Endodermal cell (in vitro differentiated cells): Measurements from ENCODE around the gene KIAA0825. TPM values are rescaled to one million over a fixed set of nuclear protein-coding genes. Genes with fewer than 3 reads are reported as not detected.

Experiments
- DNase-seq: peaks from one replicate; pipeline ENCODE4 v3.0.0-alpha.2; 2017
- H3K27ac ChIP-seq: 2 replicates; pipeline ENCODE4 v1.5.1; 2013; ENCODE audit warnings: mild to moderate bottlenecking, low read depth, low read length, moderate library complexity
- H3K27me3 ChIP-seq: 2 replicates; pipeline ENCODE4 v1.6.1; 2013; ENCODE audit warnings: mild to moderate bottlenecking, low read length, moderate library complexity; ENCODE audit not compliant: insufficient read depth, control insufficient read depth, poor library complexity, severe bottlenecking
- H3K36me3 ChIP-seq: 2 replicates; pipeline ENCODE4 v1.7.0; 2013; ENCODE audit warnings: mild to moderate bottlenecking, low read length, moderate library complexity; ENCODE audit not compliant: control insufficient read depth, insufficient read depth
- H3K4me1 ChIP-seq: one replicate; pipeline ENCODE4 v1.7.0; 2013; ENCODE audit warnings: low read length; ENCODE audit not compliant: control insufficient read depth, insufficient read depth
- H3K4me3 ChIP-seq: 2 replicates; pipeline ENCODE4 v1.5.1; 2013; ENCODE audit warnings: mild to moderate bottlenecking, low read length, moderate library complexity
- H3K9ac ChIP-seq: 2 replicates; pipeline ENCODE4 v1.6.1; 2013; ENCODE audit warnings: mild to moderate bottlenecking, low read length, moderate library complexity; ENCODE audit not compliant: poor library complexity, severe bottlenecking; ENCODE audit errors: extremely low read depth
- H3K9me3 ChIP-seq: 2 replicates; pipeline ENCODE4 v1.6.1; 2013; ENCODE audit warnings: mild to moderate bottlenecking, low read length, moderate library complexity; ENCODE audit not compliant: control insufficient read depth
- H3K27ac Mint-ChIP-seq: 2 replicates; pipeline ENCODE4 v1.8.0; 2020; ENCODE audit warnings: mixed read lengths
- H3K27me3 Mint-ChIP-seq: 2 replicates; pipeline ENCODE4 v1.8.0; 2021; ENCODE audit warnings: mild to moderate bottlenecking, mixed read lengths; ENCODE audit not compliant: insufficient read depth
- H3K36me3 Mint-ChIP-seq: 2 replicates; pipeline ENCODE4 v1.8.0; 2020; ENCODE audit warnings: low read depth, mixed read lengths
- H3K4me1 Mint-ChIP-seq: 2 replicates; pipeline ENCODE4 v1.8.0; 2020; ENCODE audit warnings: mixed read lengths
- H3K4me3 Mint-ChIP-seq: 2 replicates; pipeline ENCODE4 v1.8.0; 2020; ENCODE audit warnings: mild to moderate bottlenecking, moderate library complexity, mixed read lengths
- H3K9me3 Mint-ChIP-seq: 2 replicates; pipeline ENCODE4 v1.8.0; 2020; ENCODE audit warnings: mild to moderate bottlenecking, mixed read lengths
- CTCF ChIP-seq: fragments of 200-600 bp; sonication (generic); conservative IDR thresholded peaks from 2 replicates; pipeline ENCODE4 v1.5.0; 2021; ENCODE audit warnings: antibody characterized with exemption, mild to moderate bottlenecking
- WGBS, 2 experiments: methylation state at CpG; one replicate each; pipeline versions ENCODE4 v1.1.5 to v1.1.7; 2013; ENCODE audit warnings: missing lambda C conversion rate in 2 of 2, mixed read lengths in 1 of 2; ENCODE audit not compliant: insufficient coverage in 1 of 2, insufficient read length in 1 of 2; 5-methylcytosine and 5-hydroxymethylcytosine counted together
- total RNA-seq, 2 donors: library from RNA; stranded (reverse); fragmentation: NEBNext Ultra II Directional in 1 of 2; extraction: Animal tissue kit (Norgen Biotek cat#: 25700) in 1 of 2; gene quantifications; 2 replicates in 1 of 2; 3 replicates in 1 of 2; pipeline ENCODE4 v1.2.1, GENCODE V29; 2021

KIAA0825 gene
- total RNA-seq, 2 donors from 2014 or later: 2.6 to 3.1 TPM

DNA sequence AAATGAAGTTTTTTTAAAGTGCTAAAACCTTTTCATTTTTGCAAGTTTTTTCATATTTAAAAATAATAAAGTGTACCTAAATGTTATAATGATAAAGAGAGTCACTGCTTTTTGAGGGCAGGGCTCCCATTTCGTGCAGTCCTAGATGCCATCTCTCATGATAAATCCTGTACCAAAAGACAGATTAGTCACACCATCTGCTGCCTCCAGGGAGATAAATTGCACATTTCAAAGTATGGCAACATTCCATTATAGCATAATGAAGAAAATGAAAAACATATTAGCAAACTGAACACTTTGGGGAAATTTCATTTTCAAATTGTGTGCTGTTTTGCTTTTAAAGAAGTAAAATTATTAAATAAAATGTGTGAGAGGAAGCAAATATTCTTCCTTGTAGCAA, 257.2 kb downstream of the KIAA0825 start:
- H3K9me3 ChIP-seq: peaks cover 25% of the 10 kb centered on the region
- no peak for TF ChIP-seq CTCF
- H3K27me3 ChIP-seq: no peaks in the 10 kb centered on the region
- peaks cover 18% of the 10 kb centered on the region for H3K9me3 Mint-ChIP-seq
- no peaks in the 10 kb centered on the region for H3K27me3 Mint-ChIP-seq
- H3K4me1 Mint-ChIP-seq: peaks cover 35% of the 10 kb centered on the region
- peak overlapping the region; percentile 66 for H3K9ac ChIP-seq
- 60 to 72% methylated on average over 1 of the region's 1 CpG for WGBS, 2 experiments
- no peak for DNase-seq
- H3K4me3 Mint-ChIP-seq: peak overlapping the region; percentile 56
- H3K36me3 ChIP-seq: peaks cover 15% of the 10 kb centered on the region
- H3K4me1 ChIP-seq: peaks cover 4% of the 10 kb centered on the region
- peak overlapping the region; percentile 77 for H3K4me3 ChIP-seq
- H3K27ac ChIP-seq: no peak overlapping the region
- peaks cover 11% of the 10 kb centered on the region for H3K36me3 Mint-ChIP-seq
- peak overlapping the region; percentile 60 for H3K27ac Mint-ChIP-seq

DNA sequence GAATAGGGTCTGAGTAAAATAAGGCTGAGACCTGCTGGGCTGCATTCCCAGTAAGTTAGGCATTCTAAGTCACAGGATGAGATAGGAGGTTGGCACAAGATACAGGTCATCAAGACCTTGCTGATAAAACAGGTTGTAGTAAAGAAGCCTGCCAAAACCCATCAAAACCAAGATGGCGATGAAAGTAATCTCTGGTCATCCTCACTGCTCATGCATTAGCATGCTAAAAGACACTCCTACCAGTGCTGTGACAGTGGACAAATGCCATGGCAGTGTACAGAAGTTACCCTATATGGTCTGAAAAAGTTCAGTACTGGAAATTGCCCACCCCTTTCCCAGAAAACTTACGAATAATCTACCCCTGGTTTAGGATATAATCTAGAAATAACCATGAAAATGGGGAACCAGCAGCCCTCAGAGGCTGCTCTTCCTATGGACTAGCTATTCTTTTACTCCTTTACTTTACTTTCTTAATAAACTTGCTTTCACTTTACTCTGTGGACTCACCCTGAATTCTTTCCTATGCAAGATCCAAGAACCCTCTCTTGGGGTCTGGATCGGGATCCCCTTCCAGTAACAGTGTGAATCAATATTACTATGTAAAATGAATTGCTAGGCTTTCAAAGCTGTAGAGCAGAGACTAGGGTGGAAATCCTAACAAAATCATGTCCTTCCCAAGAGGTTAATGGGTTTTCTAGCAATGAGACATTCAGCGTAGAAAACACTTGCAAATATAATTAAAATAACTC, 257.8 kb downstream of the KIAA0825 start:
- Histone ChIP-seq H3K9ac (peak overlapping the region; percentile 66), H3K4me1 (peaks cover 4% of the 10 kb centered on the region), H3K27ac (no peak overlapping the region), H3K4me3 (peak overlapping the region; percentile 77), H3K27me3 (no peaks in the 10 kb centered on the region), H3K36me3 (peaks cover 21% of the 10 kb centered on the region), H3K9me3 (peaks cover 20% of the 10 kb centered on the region)
- peak overlapping the region; percentile 79 for H3K27ac Mint-ChIP-seq
- H3K36me3 Mint-ChIP-seq: peaks cover 16% of the 10 kb centered on the region
- 83 to 88% methylated on average over 1 to 4 of the region's 4 CpGs for WGBS, 2 experiments
- no peak for TF ChIP-seq CTCF
- peak overlapping the region; percentile 56 for H3K4me3 Mint-ChIP-seq
- peaks cover 12% of the 10 kb centered on the region for H3K9me3 Mint-ChIP-seq
- no peak for DNase-seq
- H3K4me1 Mint-ChIP-seq: peaks cover 39% of the 10 kb centered on the region
- no peaks in the 10 kb centered on the region for H3K27me3 Mint-ChIP-seq

- WGBS, 2 experiments: 87% methylated on average over 2 of the region's 3 CpGs; no CpG with 5 or more reads in 1 of the 2 experiments
- peaks cover 22% of the 10 kb centered on the region for H3K36me3 ChIP-seq
- peaks cover 18% of the 10 kb centered on the region for H3K36me3 Mint-ChIP-seq
- peaks cover 7% of the 10 kb centered on the region for H3K4me1 ChIP-seq
- DNase-seq: no peak
- H3K9ac ChIP-seq: peak overlapping the region; percentile 18
- H3K9me3 Mint-ChIP-seq: peaks cover 6% of the 10 kb centered on the region
- peaks cover 13% of the 10 kb centered on the region for H3K9me3 ChIP-seq
- peaks cover 43% of the 10 kb centered on the region for H3K4me1 Mint-ChIP-seq
- peak overlapping the region; percentile 79 for H3K27ac Mint-ChIP-seq
- H3K27me3 ChIP-seq: no peaks in the 10 kb centered on the region
- no peak overlapping the region for H3K27ac ChIP-seq
- TF ChIP-seq CTCF: no peak
- H3K4me3 ChIP-seq: peak overlapping the region; percentile 77
- peak overlapping the region; percentile 56 for H3K4me3 Mint-ChIP-seq
- no peaks in the 10 kb centered on the region for H3K27me3 Mint-ChIP-seq
Observed at GRCh38 chr5:94359880-94360279, 258.5 kb downstream of the KIAA0825 start.
